H1 (cell line): Measurements from ENCODE around the gene MKI67.

Source experiments
- EGR1 ChIP-seq: IDR thresholded peaks from 2 replicates; pipeline ENCODE4 v1.6.1; 2011; ENCODE audit warnings: low read depth, low read length, borderline replicate concordance
- EP300 ChIP-seq, 2 experiments: IDR thresholded peaks; 1 replicate in 1 of 2; 2 replicates in 1 of 2; pipeline ENCODE4 v1.6.1; 2011 to 2012; ENCODE audit warnings: low read depth in 2 of 2, low read length in 2 of 2, mild to moderate bottlenecking in 2 of 2, borderline replicate concordance in 1 of 2, inconsistent platforms in 1 of 2, moderate library complexity in 1 of 2
- EZH2 ChIP-seq: fragments of 200-600 bp; sonication (generic); IDR thresholded peaks from 2 replicates; pipeline ENCODE4 v1.7.1; 2012; ENCODE audit warnings: low read depth, mild to moderate bottlenecking, moderate library complexity, low read length, inconsistent platforms; ENCODE audit not compliant: severe bottlenecking
- JUN ChIP-seq: IDR thresholded peaks from 2 replicates; pipeline ENCODE4 v1.6.1; 2011; ENCODE audit warnings: low read depth, mild to moderate bottlenecking, improper control_type of control experiment, low read length
- POLR2A ChIP-seq, 2 experiments: IDR thresholded peaks; 1 replicate in 1 of 2; 2 replicates in 1 of 2; pipeline ENCODE4 v1.6.1; 2011; ENCODE audit warnings: low read depth in 2 of 2, low read length in 2 of 2, mild to moderate bottlenecking in 2 of 2; ENCODE audit errors: control extremely low read depth in 1 of 2
- RAD21 ChIP-seq, 2 experiments: IDR thresholded peaks in 1 of 2; conservative IDR thresholded peaks in 1 of 2; 2 replicates each; pipeline ENCODE4 v1.6.1; 2011; ENCODE audit warnings: low read depth in 2 of 2, low read length in 2 of 2, improper control_type of control experiment in 1 of 2, inconsistent platforms in 1 of 2, mild to moderate bottlenecking in 1 of 2, moderate library complexity in 1 of 2
- SIX5 ChIP-seq: IDR thresholded peaks from 2 replicates; pipeline ENCODE4 v1.6.1; 2011; ENCODE audit warnings: mild to moderate bottlenecking, low read depth, low read length
- TF ChIP-seq, protein P1 (sequence below), 3 experiments: IDR thresholded peaks; 1 replicate in 2 of 3; 2 replicates in 1 of 3; pipeline versions ENCODE4 v1.5.1 to v1.6.1; 2011; ENCODE audit warnings: low read length in 3 of 3, mild to moderate bottlenecking in 3 of 3, inconsistent platforms in 2 of 3, low read depth in 1 of 3, moderate library complexity in 1 of 3; ENCODE audit not compliant: insufficient read depth in 1 of 3; ENCODE audit errors: control extremely low read depth in 1 of 3

DNA sequence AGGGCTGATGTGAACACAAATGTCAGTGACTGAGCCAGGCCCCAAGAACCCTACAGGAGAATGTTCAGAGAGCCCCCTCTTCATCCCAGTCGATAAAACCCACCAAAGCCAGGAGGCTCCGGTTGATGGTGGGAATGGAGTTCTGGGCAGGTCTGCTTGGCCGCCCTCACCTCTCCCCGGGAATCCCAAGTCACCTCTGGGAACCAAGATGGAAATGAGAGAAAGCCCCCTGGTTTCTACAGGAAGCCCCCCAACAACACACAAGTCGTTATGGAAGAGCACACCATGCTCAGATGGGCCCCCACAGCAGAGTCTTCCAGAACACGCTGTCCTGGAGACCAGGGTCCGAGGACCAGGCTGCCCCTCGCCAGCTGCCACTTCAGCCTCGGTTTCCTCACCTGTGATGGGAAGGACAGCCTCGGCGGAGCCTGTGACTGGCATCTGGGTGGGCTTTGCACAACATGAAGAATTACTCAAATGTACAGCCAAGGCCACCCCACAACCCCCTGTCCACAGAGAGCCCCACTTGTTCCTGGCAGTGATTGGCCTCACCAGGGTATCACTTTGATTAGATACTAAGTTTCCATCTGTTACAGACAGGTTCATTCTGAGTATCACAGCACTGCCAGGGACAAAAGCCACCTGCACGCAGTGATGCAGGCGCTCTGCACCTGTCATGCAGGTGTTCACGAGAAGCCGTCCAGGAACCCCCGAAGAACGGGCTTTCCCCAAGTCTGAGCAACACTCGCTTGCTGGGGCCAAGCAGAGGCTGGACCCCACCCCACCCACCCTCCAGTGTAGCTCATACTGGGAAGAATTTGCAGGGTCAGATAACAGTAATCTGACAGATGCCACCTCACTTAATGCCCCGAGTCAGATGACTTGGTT is 57.6 kb downstream of the MKI67 start:
- no peak for TF ChIP-seq RAD21 (IDR thresholded peaks at IDR 0.05 in 1 of 2, conservative IDR thresholded peaks at IDR 0.05 in 1 of 2; ENCODE audit: low read depth in 2 of 2, low read length in 2 of 2)
- TF ChIP-seq, protein P1, sequence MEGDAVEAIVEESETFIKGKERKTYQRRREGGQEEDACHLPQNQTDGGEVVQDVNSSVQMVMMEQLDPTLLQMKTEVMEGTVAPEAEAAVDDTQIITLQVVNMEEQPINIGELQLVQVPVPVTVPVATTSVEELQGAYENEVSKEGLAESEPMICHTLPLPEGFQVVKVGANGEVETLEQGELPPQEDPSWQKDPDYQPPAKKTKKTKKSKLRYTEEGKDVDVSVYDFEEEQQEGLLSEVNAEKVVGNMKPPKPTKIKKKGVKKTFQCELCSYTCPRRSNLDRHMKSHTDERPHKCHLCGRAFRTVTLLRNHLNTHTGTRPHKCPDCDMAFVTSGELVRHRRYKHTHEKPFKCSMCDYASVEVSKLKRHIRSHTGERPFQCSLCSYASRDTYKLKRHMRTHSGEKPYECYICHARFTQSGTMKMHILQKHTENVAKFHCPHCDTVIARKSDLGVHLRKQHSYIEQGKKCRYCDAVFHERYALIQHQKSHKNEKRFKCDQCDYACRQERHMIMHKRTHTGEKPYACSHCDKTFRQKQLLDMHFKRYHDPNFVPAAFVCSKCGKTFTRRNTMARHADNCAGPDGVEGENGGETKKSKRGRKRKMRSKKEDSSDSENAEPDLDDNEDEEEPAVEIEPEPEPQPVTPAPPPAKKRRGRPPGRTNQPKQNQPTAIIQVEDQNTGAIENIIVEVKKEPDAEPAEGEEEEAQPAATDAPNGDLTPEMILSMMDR (IDR thresholded peaks at IDR 0.05; ENCODE audit: control extremely low read depth in 1 of 3, insufficient read depth in 1 of 3, low read depth in 1 of 3, low read length in 3 of 3) = no peak
- no peak for TF ChIP-seq EGR1
- no peak for TF ChIP-seq SIX5
- TF ChIP-seq EP300 (IDR thresholded peaks at IDR 0.05; ENCODE audit: borderline replicate concordance in 1 of 2, low read depth in 2 of 2, low read length in 2 of 2) = no peak
- no peak for TF ChIP-seq EZH2
- no peak for TF ChIP-seq POLR2A (IDR thresholded peaks at IDR 0.05; ENCODE audit: control extremely low read depth in 1 of 2, low read depth in 2 of 2, low read length in 2 of 2)
- TF ChIP-seq JUN = no peak
